Effector memory CD8-positive, alpha-beta T cell (primary cell): Measurements from ENCODE around the gene PRR36.

Experiments
- ATAC-seq: fragments of 150-1000 bp; cut with Tn5 transposase; replicated peaks from 2 replicates; pipeline ENCODE4 v1.10.0; 2021; ENCODE audit warnings: mild to moderate bottlenecking, moderate library complexity
- DNase-seq, 3 experiments: peaks; one replicate each; pipeline ENCODE4 v3.0.0; 2021
- H3K27ac Mint-ChIP-seq, 2 donors: one replicate each; pipeline ENCODE4 v1.8.0; 2022; ENCODE audit warnings: mild to moderate bottlenecking in 2 of 2, mixed read lengths in 2 of 2, moderate library complexity in 2 of 2
- H3K27me3 Mint-ChIP-seq, 2 donors: one replicate each; pipeline ENCODE4 v1.8.0; 2022; ENCODE audit warnings: mixed read lengths in 2 of 2
- H3K36me3 Mint-ChIP-seq: one replicate; pipeline ENCODE4 v1.8.0; 2022; ENCODE audit warnings: mild to moderate bottlenecking, moderate library complexity, mixed read lengths; ENCODE audit not compliant: insufficient read depth
- H3K4me1 Mint-ChIP-seq, 2 donors: one replicate each; pipeline ENCODE4 v1.8.0; 2022; ENCODE audit warnings: low read depth in 2 of 2, mixed read lengths in 2 of 2
- H3K4me3 Mint-ChIP-seq, 2 donors: one replicate each; pipeline ENCODE4 v1.8.0; 2022; ENCODE audit warnings: mild to moderate bottlenecking in 2 of 2, mixed read lengths in 2 of 2, moderate library complexity in 2 of 2
- H3K9me3 Mint-ChIP-seq, 2 donors: one replicate each; pipeline ENCODE4 v1.8.0; 2022; ENCODE audit warnings: mixed read lengths in 2 of 2

Gene PRR36

GRCh38 chr19:7917267-7918061 lies 43.3 kb upstream of the PRR36 start:
- peaks cover 30 to 31% of the 10 kb centered on the region in 2 donors for H3K4me1 Mint-ChIP-seq
- peaks cover 5 to 36% of the 10 kb centered on the region in 2 donors for H3K27me3 Mint-ChIP-seq
- peak overlapping the region; percentile 52 to 90 for H3K27ac Mint-ChIP-seq
- ATAC-seq (peak; percentile 23), DNase-seq (peak; percentile 53 to 65 (median 61))
- H3K9me3 Mint-ChIP-seq: no peaks in the 10 kb centered on the region
- peak overlapping the region; percentile 72 to 75 for H3K4me3 Mint-ChIP-seq
- peaks cover 53% of the 10 kb centered on the region for H3K36me3 Mint-ChIP-seq

GRCh38 chr19:7916955-7917266 lies 42.7 kb upstream of the PRR36 start:
- peaks cover 56% of the 10 kb centered on the region for H3K36me3 Mint-ChIP-seq
- no peaks in the 10 kb centered on the region for H3K9me3 Mint-ChIP-seq
- H3K4me3 Mint-ChIP-seq: peak overlapping the region; percentile 72 to 75
- ATAC-seq (no peak), DNase-seq (no peak)
- peaks cover 27 to 30% of the 10 kb centered on the region in 2 donors for H3K4me1 Mint-ChIP-seq
- H3K27me3 Mint-ChIP-seq: peaks cover 5 to 36% of the 10 kb centered on the region in 2 donors
- H3K27ac Mint-ChIP-seq: peak overlapping the region; percentile 52 to 90

DNA sequence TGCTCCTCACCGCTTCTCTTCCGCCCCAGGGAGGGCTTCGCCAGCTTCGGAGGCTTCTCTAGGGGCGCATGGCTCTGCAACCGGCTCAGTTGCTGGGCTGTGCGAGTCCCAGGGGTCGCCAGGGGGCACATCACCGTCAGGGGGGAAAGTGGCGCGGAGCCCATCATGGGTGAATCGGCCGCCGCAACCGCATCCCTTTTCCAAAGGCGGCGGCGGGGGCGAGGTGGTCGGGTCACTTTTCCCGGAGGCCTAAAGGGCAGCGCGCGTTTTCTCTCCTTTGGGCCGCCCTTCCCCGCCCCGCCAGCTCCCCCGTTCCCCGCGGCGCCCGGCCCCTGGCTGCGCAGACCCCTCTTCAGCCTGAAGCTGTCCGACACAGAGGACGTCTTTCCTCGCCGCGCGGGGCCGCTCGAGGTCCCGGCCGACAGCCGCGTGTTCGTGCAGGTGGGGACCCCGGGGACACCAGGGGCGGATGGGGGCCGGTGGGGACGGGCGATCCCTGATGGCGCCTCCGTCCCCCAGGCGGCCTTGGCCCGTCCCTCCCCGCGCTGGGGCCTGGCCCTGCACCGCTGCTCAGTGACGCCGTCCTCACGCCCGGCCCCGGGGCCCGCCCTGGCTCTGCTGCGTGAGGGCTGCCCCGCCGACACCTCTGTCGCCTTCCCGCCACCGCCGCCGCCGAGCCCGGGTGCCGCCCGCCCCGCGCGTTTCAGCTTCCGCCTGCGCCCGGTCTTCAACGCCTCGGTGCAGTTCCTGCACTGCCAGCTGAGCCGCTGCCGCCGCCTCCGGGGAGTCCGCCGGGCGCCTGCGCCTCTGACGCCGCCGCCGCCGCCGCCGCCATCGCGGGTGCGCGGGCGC lies 42.1 kb upstream of the PRR36 start:
- H3K36me3 Mint-ChIP-seq: peaks cover 62% of the 10 kb centered on the region
- no peaks in the 10 kb centered on the region for H3K9me3 Mint-ChIP-seq
- peak; percentile 27 for ATAC-seq
- peak; percentile 61 to 69 (median 63) for DNase-seq
- peak overlapping the region; percentile 72 to 75 for H3K4me3 Mint-ChIP-seq
- H3K27ac Mint-ChIP-seq: peak overlapping the region; percentile 52 to 90
- H3K4me1 Mint-ChIP-seq: peaks cover 23 to 26% of the 10 kb centered on the region in 2 donors
- peaks cover 5 to 36% of the 10 kb centered on the region in 2 donors for H3K27me3 Mint-ChIP-seq

DNA sequence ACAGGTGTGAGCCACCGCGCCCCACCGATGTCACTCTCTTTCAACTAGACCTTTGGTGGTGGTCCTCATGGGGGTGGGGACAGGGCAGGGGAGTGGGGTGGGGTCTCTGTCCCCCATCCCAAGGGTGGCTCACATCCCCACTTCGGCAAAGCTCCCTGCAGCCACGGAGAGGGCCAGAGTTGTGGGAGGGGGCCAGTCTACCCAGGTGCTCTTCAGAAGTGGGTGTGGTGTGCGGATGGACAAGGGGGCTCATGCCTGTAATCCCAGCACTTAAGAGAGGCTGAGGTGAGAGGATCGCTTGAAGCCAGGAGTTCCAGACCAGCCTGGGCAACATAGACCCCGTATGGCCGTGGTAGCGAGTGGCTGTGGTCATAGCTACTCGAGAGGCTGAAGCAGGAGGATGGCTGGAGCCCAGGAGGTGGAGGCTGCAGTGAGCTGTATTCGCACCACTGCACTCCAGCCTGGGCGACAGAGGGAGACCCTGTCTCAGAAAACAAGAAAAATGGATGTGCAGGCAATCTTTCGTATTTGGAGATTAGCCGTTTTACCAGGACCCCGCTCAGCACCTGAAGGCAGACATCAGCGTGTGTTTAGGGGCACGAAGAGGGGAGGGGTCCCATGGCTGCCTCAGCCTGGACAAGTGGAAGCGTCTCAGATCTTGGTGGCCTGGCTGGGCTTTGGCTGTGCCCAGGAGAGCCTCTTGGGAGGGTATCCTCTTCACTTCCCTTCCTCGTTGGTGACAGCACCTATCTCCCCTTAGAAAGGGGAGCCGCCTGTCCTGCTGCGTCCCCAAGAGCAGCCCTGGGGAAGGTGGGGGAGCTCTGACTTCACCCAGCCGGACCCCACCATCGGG lies 41.3 kb upstream of the PRR36 start:
- H3K9me3 Mint-ChIP-seq: no peaks in the 10 kb centered on the region
- peaks cover 62% of the 10 kb centered on the region for H3K36me3 Mint-ChIP-seq
- ATAC-seq (no peak), DNase-seq (no peak)
- H3K27ac Mint-ChIP-seq: peak overlapping the region; percentile 52 to 86
- H3K4me1 Mint-ChIP-seq: peaks cover 20 to 23% of the 10 kb centered on the region in 2 donors
- H3K27me3 Mint-ChIP-seq: peaks cover 5 to 36% of the 10 kb centered on the region in 2 donors
- H3K4me3 Mint-ChIP-seq: peak overlapping the region; percentile 72 to 75

GRCh38 chr19:7914598-7915045 lies 40.4 kb upstream of the PRR36 start, which contains the start of gene TGFBR3L:
TSS of gene TGFBR3L (plus strand) at chr19:7914830.
- ATAC-seq: no peak
- H3K36me3 Mint-ChIP-seq: peaks cover 58% of the 10 kb centered on the region
- peak within 1 kb of the TSS; percentile 72 to 75 for H3K4me3 Mint-ChIP-seq
- H3K4me1 Mint-ChIP-seq: peaks cover 15 to 18% of the 10 kb centered on the region in 2 donors
- peaks cover 5 to 31% of the 10 kb centered on the region in 2 donors for H3K27me3 Mint-ChIP-seq
- H3K27ac Mint-ChIP-seq: peak within 1 kb of the TSS; percentile 52 to 86
- H3K9me3 Mint-ChIP-seq: no peaks in the 10 kb centered on the region
- no peak for DNase-seq

- Mint-ChIP-seq H3K9me3 (no peaks in the 10 kb centered on the region), H3K27me3 (peaks cover 5 to 27% of the 10 kb centered on the region in 2 donors), H3K36me3 (peaks cover 63% of the 10 kb centered on the region), H3K4me1 (peaks cover 13 to 17% of the 10 kb centered on the region in 2 donors), H3K27ac (no peak overlapping the region), H3K4me3 (no peak overlapping the region)
- ATAC-seq (no peak), DNase-seq (no peak)
These were observed 39.9 kb upstream of the PRR36 start for GRCh38 chr19:7914099-7914498.

DNA sequence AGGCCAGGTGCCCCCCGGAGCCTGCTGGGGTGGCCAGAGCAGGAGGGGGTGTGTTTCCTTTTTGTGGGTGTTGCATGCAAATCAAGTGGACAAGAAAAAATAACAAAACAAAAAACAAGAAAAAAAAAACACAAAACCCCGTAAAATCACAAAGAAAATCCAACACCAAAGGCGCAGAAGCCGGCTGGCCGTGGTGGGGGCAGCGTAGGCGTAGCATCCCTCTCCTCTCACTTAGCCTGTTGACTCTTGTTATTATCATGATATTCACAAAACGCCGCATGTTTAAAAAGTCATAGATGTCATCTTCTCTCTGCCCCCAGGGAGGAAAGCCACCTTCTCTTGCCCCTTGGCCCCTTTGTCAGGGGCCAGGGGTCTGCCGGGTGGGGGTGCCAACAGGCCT lies 39.5 kb upstream of the PRR36 start:
- DNase-seq (no peak), ATAC-seq (no peak)
- H3K36me3 Mint-ChIP-seq: peaks cover 64% of the 10 kb centered on the region
- H3K27me3 Mint-ChIP-seq: peaks cover 5 to 27% of the 10 kb centered on the region in 2 donors
- peaks cover 13 to 17% of the 10 kb centered on the region in 2 donors for H3K4me1 Mint-ChIP-seq
- H3K4me3 Mint-ChIP-seq: no peak overlapping the region
- no peaks in the 10 kb centered on the region for H3K9me3 Mint-ChIP-seq
- no peak overlapping the region for H3K27ac Mint-ChIP-seq

- Mint-ChIP-seq H3K9me3 (no peaks in the 10 kb centered on the region), H3K27me3 (peaks cover 5 to 22% of the 10 kb centered on the region in 2 donors), H3K4me1 (peaks cover 12 to 19% of the 10 kb centered on the region in 2 donors), H3K36me3 (peaks cover 71% of the 10 kb centered on the region), H3K4me3 (peak overlapping the region in 1 of 2 donors; percentile 59), H3K27ac (peak overlapping the region in 1 of 2 donors; percentile 73)
- DNase-seq: no peak
- ATAC-seq: no peak
These were observed 38.7 kb upstream of the PRR36 start for GRCh38 chr19:7912697-7913564.

DNA sequence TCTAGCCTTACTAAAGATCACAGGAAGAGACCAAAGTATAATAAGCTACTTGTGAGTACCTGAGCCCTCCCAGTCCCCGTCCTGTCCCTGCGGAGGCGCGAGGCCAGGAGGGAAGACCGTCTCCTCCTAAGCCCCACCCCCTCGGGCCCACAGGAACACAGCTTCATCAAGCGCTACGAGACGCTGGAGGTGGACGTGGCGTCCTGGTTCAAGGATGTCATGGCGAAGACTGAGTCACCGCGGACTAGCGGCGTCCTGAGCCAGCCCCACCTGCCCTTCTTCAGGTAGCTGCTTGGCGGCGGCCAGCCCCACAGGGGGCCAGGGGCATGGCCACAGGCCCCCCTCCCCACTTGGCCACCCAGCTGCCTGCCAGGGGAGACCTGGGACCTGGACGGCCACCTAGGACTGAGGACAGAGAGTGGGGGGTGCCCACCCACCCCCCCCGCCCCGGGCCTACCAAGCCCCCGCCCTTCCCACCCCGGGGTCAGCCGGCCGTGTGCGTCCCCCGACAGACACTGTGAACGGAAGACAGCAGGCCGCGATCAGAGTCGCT lies 38.0 kb upstream of the PRR36 start:
- ATAC-seq (no peak), DNase-seq (no peak)
- H3K9me3 Mint-ChIP-seq: no peaks in the 10 kb centered on the region
- no peak overlapping the region for H3K4me3 Mint-ChIP-seq
- peak overlapping the region in 1 of 2 donors; percentile 73 for H3K27ac Mint-ChIP-seq
- peaks cover 71% of the 10 kb centered on the region for H3K36me3 Mint-ChIP-seq
- peaks cover 5 to 17% of the 10 kb centered on the region in 2 donors for H3K27me3 Mint-ChIP-seq
- peaks cover 13 to 17% of the 10 kb centered on the region in 2 donors for H3K4me1 Mint-ChIP-seq

GRCh38 chr19:7911508-7912143 lies 37.4 kb upstream of the PRR36 start:
- Mint-ChIP-seq H3K27me3 (peaks cover 5 to 17% of the 10 kb centered on the region in 2 donors), H3K36me3 (peaks cover 69% of the 10 kb centered on the region), H3K4me1 (peaks cover 14 to 16% of the 10 kb centered on the region in 2 donors), H3K27ac (peak overlapping the region in 1 of 2 donors; percentile 41), H3K4me3 (no peak overlapping the region), H3K9me3 (no peaks in the 10 kb centered on the region)
- ATAC-seq (no peak), DNase-seq (no peak)

- H3K4me1 Mint-ChIP-seq: peaks cover 15 to 22% of the 10 kb centered on the region in 2 donors
These were observed 36.4 kb upstream of the PRR36 start for GRCh38 chr19:7910321-7911161.

More at GRCh38 chr19:7910321-7911161, 36.4 kb upstream of the PRR36 start:
- Mint-ChIP-seq H3K27ac (no peak overlapping the region), H3K36me3 (peaks cover 70% of the 10 kb centered on the region), H3K4me3 (no peak overlapping the region), H3K27me3 (peaks cover 3 to 13% of the 10 kb centered on the region in 2 donors), H3K9me3 (no peaks in the 10 kb centered on the region)
- DNase-seq: no peak
- no peak for ATAC-seq
